HG03175 (cell line): Measurements from ENCODE around the gene ANKLE1.

Source experiments
- ATAC-seq: cut with Tn5 transposase; IDR thresholded peaks from one replicate; pipeline ENCODE4 v1.9.1; 2021; ENCODE audit warnings: mild to moderate bottlenecking, moderate library complexity; ENCODE audit not compliant: unreplicated experiment

The ANKLE1 gene

DNA sequence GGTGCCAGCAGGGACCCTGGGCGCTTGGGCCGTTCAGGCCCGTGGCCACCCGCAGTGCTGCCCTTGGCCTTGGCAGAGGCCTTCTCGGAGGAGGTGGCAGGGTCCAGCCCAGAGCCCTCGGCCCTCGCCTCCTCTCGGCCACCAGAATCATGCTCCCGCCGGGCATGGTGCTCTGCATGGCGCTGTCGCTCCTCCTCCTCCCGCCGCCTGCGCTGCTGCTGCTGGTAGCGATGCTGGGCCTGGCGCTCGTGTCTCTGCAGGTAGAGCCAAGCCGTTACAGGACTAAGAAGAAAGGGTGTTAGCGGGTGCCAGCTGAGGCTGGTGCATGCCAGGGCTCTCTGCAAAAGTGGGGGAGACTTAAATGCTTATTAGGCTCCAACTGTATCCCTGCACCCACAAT is 43.4 kb downstream of the ANKLE1 start:
- no peak for ATAC-seq

DNA sequence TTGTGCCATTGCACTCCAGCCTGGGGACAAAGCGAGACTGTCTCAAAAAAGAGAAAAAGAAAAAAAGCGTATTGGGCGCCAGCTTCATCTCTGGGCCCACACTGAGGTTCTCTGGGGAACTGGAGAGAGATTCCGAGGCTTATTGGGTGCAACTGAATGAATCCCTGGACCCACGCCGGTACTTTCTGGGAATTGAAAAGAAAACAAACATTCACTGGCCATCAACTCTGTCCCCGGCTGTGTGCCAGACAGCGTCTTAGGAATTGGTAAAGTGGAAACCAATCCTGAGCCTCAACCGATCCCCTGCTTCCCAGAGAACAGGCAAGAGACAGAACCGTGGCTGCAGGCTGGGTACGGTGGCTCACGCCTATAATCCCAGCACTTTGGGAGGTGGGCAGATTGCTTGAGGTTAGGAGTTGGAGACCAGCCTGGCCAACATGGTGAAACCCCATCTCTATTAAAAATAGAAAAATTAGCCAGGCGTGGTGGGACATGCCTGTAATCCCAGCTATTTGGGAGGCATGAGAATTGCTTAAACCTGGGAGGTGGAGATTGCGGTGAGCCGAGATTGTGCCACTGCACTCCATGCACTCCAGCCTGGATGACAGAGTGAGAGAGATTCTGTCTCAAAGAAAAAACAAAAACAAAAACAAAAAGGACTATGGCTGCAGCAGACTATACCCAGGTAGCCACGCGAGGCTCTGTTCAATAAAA is 44.3 kb downstream of the ANKLE1 start:
- ATAC-seq = no peak

DNA sequence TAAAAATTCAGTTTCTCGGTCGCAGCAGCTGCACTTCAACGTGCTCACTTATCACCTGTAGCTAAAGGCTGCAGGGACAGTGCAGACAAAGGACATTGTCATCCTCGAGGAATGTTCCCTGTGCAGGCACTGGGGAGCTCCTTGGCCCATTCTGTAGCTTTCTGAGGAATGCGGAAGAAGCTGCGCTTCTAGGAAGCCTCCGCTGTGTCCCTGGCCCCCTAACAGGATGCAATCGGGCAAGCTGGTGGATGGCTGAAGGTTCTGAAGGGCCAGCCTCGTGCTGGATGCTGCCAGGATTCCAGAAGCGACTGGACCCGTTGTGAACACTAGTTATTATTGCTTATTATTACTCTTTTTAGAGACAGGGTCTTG is 44.9 kb downstream of the ANKLE1 start:
- ATAC-seq = no peak

DNA sequence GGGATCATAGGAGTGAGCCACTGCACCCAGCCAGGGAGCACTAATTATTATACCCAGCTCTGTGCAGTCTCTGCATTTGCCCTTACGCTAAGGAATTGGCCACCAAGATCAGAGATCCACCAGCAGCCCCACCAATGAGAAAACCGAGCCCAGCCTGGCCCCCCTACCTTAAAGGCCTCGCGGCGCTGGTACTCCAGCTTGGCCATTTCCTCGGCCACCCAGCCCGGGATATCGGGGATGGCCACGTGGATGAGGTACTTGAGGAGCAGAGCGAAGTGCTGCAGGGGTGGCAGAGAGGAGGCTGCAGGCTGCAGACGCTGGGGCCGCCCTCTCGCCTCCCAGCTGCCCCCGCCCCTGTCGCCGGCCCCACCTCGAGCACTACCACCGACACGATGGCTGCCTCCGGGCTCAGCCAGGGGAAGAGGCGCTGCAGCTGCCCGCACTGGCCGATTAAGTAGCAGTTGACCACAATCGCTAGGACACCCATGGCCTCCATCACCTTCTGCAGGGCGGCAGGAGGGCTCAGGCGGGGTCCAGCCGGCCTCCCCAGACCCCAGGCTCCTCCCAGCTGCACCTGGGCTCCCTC is 45.5 kb downstream of the ANKLE1 start:
- no peak for ATAC-seq

DNA sequence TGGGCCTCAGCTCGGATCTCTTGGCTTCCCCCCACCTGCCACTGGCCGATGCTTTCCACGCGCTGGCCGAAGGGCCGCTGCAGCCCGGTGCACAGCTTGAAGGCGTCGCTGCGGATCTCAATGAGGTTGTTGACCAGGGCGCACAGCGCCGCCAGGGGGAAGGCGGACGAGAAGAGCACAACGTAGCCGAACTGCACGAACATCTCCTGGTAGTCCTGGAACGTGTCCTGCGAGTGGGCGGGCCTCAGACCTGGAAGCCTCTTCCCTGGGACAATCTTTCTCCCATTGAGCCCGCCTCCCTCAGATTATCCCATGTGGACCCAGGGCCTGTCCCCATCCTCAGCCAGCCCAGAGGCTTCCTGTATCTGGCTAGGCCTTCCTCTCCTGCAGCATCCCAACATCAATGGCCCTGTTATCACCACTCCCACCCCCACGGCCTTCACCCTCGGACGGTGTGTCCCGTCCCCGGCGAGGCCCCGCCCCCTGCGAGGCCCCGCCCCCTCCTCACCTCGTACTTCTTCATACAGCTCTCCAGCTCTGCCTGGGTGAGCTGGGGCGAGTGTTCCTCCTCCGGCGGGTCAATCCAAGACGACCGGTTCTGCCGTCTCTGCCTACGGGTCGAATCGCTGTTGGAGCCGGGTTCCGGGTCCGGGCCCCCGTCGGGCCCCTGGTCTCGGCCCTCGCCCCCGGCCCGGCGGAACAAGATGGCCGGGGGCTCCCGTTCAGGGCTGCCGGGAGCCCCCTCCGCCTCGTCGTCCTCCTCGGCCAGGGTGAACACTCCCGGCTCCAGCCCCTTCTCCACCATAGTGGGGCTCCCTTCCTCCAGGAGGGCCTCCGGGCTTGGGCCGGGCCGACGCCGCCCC is 46.2 kb downstream of the ANKLE1 start:
- no peak for ATAC-seq

DNA sequence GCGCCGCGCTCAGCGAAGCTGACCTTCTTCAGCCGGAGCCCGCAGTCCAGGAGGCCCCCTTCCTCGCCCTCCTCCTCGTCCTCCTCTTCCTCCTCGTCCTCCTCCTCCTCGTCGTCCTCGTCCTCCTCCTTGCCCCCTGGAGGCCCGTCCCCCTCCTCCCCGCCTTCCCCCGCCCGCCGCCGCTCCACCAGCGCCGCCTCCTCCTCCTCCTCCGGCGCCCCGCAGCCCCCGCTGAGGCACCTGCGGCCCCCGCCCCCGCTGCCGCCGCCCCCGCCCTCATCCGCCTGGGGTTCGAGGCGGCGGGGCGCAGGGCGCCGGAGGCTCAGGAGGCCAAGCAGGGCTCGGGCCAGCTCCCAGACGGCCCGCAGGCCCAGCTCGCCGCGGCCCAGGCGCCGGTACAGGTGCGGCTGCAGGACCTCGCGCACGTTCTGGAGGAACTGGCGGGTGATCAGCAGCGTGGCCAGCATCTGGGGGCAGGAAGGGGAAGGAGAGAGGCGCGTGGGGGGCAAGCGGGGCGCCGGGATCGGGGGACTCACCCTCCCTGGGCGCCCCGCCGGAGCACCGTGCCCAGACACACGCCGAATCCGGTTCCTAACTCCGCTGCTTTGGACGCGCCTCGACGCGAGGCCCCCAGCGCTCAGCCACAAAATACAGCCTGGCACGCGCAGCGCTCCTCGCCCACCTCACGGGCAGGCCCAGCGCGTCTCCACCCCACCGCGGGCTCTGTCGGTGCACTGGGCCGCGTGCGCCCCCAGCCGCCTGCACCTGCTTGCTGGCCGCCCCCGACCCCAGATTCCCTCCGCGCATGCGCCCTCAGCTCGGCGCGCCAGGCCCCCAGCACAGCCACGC is 47.0 kb downstream of the ANKLE1 start:
- no peak for ATAC-seq

DNA sequence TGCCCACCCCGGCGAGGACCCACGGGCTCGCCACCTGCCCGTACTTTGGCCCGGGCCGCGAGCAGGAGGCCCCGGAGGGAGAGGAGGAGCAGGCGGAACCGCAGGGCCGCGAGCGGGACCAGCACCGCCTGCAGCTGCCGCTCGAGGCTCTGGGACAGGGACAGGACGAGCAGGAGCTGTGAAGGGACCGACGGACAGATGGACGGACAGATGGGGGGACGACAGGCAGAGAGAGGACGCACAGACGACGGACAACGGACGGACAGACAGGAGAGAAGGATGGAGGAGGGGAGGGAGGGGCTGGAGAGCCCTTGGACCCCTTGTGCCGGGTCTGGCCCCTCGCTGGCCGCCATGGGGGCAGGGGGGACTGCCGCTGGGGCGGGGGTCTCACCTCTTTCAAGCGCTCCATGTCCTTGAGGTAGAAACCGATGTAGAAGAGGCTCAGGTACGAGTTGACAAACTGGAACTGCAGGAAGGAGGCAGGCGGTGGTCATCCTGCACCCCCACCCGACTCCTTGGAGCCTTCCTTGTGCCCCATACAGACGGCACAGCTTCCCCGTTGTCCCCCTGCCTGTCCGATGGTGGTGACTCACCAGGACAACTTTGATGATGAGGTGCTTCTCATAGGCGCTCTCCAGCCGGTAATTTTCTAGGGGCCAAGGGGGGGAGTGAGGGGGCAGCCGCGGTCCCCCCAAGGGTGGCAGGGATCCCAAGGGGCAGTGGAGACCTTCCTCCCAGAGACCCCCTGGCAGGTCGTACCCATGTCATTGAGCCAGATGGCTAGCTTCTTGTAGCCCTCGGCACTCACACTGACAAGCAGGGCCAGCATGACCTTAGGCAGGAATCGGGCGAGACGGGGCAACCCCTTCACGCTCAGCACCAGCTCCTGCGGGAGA is 47.9 kb downstream of the ANKLE1 start:
- no peak for ATAC-seq

DNA sequence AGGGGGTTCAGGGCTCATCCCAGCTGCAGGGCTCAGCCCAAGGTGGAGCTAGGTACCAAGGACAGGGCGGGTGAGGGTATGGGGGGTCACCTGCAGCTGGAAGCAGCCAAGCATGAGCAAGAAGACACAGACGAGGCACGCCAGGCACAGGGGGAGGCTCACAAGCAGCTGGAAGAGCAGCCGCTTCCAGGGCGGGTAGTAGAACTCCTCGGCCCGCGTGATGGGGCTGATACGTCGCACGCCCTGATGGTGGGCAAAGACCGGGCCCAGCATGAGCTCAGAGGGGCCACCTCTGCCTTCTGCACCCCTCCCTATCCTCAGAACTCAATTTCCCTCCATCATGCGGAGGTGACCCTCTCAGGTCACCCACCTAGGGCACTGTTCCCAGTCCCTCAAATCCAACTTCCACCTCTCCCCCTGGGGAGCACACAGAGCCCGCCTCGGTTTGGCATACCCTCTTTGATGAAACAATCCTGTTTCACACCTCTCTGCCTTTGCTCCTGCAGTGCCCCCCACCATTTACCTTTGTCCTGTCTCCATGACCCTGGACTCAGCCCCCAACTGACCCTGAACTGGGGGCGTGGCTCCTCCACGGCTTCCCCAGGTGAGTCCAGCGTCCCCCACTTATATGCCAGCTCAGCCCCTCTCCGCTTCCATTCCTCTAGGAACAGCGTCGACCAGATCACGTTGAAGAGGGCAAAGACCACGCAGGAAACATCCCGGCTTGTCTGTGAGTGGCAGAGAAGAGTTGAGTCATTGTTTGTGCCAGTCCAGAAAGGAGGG is 48.8 kb downstream of the ANKLE1 start:
- no peak for ATAC-seq

DNA sequence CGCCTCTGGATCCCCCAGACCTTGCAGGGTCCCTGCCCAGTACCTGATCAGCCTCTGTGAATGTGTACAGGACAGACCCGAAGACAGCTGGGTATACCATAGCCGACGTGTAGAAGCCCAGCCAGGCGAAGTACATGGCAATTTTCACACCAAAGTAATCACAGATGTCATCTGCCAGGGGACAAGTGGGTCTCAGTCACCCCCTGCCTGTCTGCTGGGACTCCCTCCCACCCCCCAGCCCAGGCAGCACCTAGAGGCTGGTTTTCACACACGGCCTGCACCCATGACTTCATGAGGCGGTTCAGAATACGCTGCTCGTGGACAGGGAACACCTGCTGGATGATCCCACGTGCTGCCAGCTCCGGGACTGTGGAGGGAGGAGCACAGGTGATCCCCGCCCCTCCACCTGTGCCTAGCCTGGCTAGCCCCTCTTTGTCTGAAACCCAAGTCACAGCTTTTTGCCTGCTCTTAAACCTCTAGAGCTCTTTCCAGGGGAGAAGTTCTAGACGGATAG is 49.4 kb downstream of the ANKLE1 start:
- no peak for ATAC-seq

DNA sequence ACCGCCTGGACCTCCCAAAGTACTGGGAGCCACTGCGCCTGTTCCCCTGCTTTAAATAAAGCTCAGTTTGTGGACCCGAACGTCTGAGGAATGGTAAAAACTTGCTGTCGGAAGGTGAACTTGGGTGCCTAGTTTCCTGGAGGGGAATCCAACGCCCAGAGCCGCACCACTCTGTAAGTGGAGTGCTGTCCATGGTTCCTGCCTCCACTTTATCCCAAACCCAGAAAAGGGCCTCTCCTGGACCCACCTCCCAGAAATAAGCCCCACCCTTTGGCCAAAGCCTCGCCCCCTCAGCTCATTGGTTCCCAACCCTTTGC is 50.6 kb downstream of the ANKLE1 start:
- no peak for ATAC-seq

DNA sequence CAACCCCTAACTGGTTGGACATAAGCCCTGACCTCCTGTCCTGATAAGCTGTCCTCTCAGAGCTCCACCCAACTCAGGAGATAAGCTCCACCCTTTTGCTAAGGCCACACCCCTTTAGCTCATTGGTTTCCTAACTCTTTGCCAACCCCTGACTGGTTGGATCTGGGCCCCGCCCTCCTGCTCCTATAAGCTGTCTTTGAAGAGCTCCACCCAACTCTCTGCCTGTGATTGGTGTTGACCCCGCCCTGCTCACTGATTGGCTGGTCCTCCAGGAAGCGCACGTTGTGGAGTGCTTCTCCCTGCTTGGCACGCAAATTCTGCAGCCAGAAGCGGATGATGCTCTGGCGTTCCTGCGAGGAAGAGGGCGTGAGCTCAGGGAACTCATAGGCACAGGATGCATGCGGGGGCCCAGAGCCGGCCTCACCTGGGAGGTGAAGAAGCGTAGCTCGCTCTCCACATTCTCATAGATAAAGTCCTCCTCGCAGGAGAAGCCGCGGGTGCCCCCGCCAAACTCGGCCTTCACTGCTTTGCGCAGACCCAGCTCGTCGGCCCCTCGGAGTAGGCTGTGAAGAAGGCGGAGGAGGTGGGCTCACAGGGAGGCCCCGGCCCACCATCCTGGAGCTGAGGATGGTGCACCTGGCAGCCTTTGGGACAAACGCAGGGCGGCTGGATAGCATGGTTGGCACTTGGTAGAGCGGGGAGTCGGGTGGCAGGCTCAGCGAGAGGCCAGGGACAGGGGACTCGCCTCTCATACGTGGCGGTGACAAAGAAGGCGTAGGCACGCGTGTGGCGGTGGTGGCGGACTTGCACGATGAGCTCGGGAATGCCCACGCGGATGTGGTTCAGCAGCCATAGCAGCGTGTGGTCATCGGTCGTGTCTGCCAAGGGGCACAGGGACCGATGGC is 51.2 kb downstream of the ANKLE1 start:
- no peak for ATAC-seq

DNA sequence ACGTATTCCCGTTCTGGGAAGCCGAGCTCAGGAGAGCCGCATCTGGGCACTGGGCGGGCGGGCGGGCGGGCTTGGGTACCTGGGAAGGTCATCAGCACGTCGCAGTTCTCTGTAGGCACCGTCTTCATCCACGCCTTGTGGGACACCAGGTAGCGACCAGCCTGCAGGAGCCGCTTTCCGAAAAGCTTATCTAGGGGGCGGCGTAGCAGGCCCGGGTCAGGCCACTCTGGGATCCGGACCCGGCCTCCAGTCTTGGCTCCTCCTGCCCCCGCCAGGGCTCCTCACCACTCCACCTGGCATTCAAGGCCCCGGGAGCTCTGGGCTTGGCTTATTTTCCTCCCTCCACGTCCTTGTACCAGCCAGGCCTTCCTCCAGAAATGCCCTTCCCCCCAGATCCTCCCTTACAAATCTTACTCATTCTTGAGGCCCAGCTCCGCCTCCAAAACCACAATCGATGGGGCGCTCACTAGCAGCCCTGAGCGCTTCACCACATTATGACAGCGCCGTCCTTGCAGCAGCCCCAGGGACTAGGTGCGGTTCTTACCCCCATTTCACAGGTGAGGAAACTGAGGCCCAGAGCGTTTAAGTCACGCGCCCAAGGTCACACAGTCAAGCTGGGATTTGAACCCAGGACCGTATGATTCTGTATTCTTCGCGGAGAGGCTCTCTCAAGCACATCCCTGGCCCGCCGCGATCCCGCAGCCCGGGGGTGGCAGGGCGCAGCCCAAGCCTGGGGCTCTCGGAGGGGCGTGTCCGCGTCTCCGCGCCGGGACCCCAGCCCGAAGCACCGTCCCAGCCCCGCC is 52.1 kb downstream of the ANKLE1 start:
- no peak for ATAC-seq

DNA sequence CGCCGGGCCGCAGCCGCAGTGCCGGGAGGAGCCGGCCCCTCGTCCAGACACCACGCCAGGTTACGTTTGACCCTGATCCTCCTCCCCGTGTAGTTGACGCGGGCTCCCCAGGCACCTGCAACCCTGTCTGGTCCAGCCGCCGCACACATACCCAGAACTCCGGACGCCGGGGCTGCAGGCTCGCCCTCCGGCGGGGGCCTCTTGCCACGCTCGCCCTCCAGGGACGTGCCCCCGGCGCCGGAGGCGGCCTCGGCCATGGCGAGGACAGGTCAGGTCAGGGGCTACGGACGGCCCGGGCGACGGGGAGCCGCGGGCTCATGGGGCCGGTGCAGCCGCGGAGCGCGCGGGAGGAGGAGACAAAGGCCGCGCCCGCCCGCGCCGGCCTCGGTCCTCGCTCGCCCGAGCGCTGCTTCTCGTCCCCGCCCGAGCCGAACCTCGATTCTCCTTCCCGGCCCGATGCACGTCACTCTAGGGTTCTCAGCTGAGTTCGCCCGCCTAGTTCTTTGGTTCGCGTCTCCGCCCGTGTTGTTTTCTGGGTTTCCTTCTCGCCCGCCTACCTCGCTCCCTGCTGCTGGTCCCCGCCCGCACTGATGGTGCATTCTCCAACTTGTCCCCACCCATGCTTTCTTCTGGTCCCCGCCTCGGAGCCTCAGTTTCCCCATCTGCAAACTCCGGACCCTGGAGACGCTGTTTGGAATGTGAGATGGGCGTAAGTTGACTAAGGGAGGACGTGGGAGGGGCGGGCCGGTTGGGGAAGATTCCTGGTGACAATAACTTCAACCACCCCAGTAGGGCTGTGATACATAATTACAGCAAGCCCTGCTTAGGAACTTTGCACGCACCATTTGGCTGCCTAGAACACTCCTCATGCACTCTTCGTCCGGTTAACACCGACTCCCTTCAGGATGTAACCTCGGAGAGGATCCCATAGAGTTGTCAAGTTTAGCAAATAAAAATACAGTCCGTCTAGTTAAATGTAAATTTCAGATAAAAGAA is 53.0 kb downstream of the ANKLE1 start, which contains the start of gene ANO8:
Gene ANO8, minus strand, starts transcription at position 442 of the 996 bp plus-strand sequence. Its CDS starts 185 bp downstream, at position 257.
- peak; percentile 57 for ATAC-seq

DNA sequence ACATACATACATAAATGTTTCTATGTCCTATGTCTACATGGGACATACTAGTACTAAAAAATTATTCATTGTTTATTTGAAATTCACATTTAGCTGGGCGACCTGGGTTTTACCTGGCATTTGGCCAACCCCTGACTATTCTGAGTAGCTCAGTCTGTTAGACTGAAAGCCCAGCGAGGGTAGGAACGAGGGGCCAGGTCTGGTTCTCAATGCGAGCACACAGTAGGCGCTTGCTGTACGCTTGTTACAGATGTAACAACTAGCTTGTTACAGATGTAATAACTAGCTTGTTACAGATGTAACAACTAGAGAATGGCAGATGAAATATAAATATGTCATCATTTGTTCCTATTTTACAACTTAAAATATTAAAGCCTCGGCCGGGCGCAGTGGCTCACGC is 53.9 kb downstream of the ANKLE1 start:
- ATAC-seq = no peak
